ENCODE measurements around the gene BCL11A.

- TF ChIP-seq POLR2A (IDR thresholded peaks at IDR 0.05) (no peak), CTCF (IDR thresholded peaks at IDR 0.05) (no peak)
Observed at GRCh38 chr2:60447943-60448342, 105.5 kb downstream of the BCL11A start.
